22Rv1 (cell line): Measurements from ENCODE around the gene MBD3L2.

ENCODE experiments used
- CTCF ChIP-seq: fragments of 450-650 bp; IDR thresholded peaks from 2 replicates; pipeline ENCODE4 v1.5.1; 2017; ENCODE audit warnings: mild to moderate bottlenecking
- ZFX ChIP-seq: fragments of 450-650 bp; IDR thresholded peaks from 2 replicates; pipeline ENCODE4 v1.6.1; 2017; ENCODE audit warnings: antibody characterized with exemption, borderline replicate concordance

- no peak for TF ChIP-seq CTCF
- TF ChIP-seq ZFX = no peak
Measured at GRCh38 chr19:7004313-7004931, 44.7 kb upstream of the MBD3L2 start.
